ENCODE measurements around the gene DYRK2.

The DYRK2 gene

GRCh38 chr12:67647181-67647798 is 1.3 kb upstream of the DYRK2 start:
- no peak for DNase-seq

- DNase-seq = peak; percentile 62 to 92
Observed at GRCh38 chr12:67647799-67648520, 585 bp upstream of the DYRK2 start.

- DNase-seq = no peak
Observed at GRCh38 chr12:67649261-67649569, 670 bp downstream of the DYRK2 start.

- DNase-seq = no peak
Observed at GRCh38 chr12:67649570-67650387, 1.2 kb downstream of the DYRK2 start.

GRCh38 chr12:67650388-67651131 is 2.0 kb downstream of the DYRK2 start:
- no peak for DNase-seq

GRCh38 chr12:67651132-67651695 is 2.7 kb downstream of the DYRK2 start:
- no peak for DNase-seq

- no peak for DNase-seq
Observed at GRCh38 chr12:67655829-67656228, 7.3 kb downstream of the DYRK2 start.

GRCh38 chr12:67656251-67656650 is 7.7 kb downstream of the DYRK2 start:
- no peak for DNase-seq

- DNase-seq = no peak
Observed at GRCh38 chr12:67658486-67658885, 9.9 kb downstream of the DYRK2 start.

GRCh38 chr12:67659292-67659691 is 10.7 kb downstream of the DYRK2 start:
- DNase-seq = no peak

GRCh38 chr12:67661311-67662021 is 12.9 kb downstream of the DYRK2 start:
- no peak for DNase-seq

GRCh38 chr12:67662910-67663538 is 14.5 kb downstream of the DYRK2 start:
- DNase-seq = no peak

GRCh38 chr12:67664171-67664570 is 15.6 kb downstream of the DYRK2 start:
- no peak for DNase-seq

- DNase-seq = no peak
Observed at GRCh38 chr12:67665679-67666078, 17.1 kb downstream of the DYRK2 start.

- no peak for DNase-seq
Observed at GRCh38 chr12:67666605-67667004, 18.1 kb downstream of the DYRK2 start.

GRCh38 chr12:67667276-67668073 is 18.9 kb downstream of the DYRK2 start:
- no peak for DNase-seq

GRCh38 chr12:67669217-67669933 is 20.8 kb downstream of the DYRK2 start:
- no peak for DNase-seq

GRCh38 chr12:67669934-67670631 is 21.5 kb downstream of the DYRK2 start:
- no peak for DNase-seq

- no peak for DNase-seq
Observed at GRCh38 chr12:67671419-67671818, 22.9 kb downstream of the DYRK2 start.

GRCh38 chr12:67671892-67672291 is 23.3 kb downstream of the DYRK2 start:
- no peak for DNase-seq

Measured in NCI-H187 (cell line).